ENCODE data around the gene OR56A5.

The OR56A5 gene

GRCh38 chr11:5932671-5933070, 35.6 kb downstream of the OR56A5 start:
- no peak for DNase-seq (ENCODE audit: low read depth)

DNA sequence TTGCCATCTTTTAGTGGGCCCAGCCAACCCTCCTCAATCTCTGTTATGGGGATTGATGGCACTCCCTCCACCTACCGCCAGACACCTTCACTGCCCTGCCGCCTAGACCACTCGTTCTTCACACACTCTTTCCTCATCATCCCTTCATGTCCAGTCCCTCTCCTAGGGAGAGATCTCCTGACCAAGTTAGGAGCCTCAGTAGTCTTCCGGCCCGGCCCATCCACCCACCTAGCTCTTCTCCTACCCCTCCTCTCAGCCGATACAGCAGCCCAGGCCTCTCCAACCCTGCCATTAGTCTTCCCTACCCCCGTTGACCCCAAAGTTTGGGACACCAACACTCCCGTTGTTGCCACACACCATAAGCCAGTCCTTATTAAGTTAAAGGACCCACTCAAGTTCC, 37.2 kb downstream of the OR56A5 start:
- no peak for DNase-seq (ENCODE audit: low read depth)

DNA sequence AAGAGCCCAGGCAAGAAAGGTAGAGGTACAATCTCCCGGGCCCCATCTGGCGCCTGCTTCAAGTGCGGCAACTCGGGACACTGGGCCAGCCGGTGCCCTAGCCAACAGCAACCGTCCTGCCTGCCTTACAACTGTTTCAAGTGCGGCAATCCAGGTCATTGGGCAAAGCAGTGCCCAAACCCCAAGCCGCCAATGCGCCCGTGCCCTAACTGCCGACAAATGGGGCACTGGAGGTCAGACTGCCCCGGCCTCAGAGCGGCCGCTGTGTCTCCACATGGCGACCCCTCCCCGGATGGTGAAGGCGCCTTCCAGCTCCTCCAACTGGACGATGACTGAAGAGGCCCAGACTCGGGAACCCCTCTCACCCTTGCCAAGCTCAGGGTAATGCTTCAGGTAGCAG, 37.7 kb downstream of the OR56A5 start:
- no peak for DNase-seq (ENCODE audit: low read depth)

DNA sequence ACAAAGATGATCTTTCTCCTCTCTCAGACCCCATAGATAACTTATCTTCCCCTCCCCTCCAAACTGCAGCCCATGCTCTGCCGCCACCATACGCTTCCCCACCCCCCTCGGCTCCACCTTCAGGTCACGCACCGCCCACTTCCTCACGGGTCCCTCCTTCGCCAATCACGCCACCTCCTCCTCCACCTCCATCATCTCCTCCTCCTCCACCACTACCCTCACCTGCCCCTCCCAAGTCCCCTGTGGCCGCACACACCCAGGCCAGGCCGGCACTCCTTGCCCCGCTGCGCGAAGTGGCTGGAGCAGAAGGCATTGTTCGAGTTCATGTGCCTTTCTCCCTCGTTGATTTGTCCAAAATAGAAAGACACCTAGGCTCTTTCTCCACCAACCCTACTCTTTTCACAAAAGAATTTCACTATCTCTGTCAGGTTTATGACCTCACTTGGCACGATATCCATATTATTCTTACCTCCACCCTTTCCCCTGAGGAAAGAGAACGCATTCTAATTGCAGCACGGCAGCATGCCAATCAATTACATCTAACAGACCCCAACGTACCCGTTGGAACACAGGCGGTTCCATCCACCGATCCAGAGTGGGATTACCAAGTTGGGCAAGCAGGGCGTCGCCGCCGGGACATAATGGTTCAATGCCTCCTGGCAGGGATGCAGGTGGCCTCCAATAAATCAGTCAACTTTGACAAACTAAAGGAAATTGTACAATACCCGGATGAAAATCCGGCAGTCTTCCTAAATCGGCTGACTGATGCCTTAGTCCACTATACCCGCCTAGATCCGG, 38.5 kb downstream of the OR56A5 start:
- DNase-seq (ENCODE audit: low read depth), result no peak

GRCh38 chr11:5928811-5929210, 39.5 kb downstream of the OR56A5 start:
- DNase-seq (ENCODE audit: low read depth), result no peak

GRCh38 chr11:5928271-5928670, 40.0 kb downstream of the OR56A5 start:
- no peak for DNase-seq (ENCODE audit: low read depth)

DNA sequence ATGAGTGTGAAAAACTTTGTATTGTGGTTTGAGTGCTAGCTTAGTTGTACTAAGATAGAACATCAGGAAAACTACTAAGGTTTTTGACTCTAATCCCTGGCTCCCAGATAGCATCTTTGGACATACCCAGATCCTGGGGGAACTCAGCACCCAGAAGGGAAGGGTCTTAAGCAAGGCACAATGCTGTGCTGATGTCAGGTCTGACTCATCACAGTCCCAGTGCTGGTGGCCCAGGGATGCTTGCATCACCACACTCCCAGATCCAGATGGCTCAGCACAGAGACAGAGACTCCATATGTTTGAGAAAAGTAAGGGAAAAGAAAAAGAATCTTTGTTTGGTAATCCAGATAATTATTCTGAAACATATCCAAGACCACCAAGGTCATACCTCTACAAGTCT, 44.5 kb downstream of the OR56A5 start:
- no peak for DNase-seq (ENCODE audit: low read depth)

- DNase-seq (ENCODE audit: low read depth), result no peak
Observed at GRCh38 chr11:5923427-5923776, 44.9 kb downstream of the OR56A5 start.

GRCh38 chr11:5922749-5923426, 45.4 kb downstream of the OR56A5 start:
- DNase-seq (ENCODE audit: low read depth), result no peak

Data from stimulated activated CD8-positive, alpha-beta memory T cell treated with anti-CD3 and anti-CD28 coated beads, Interleukin-15, amount 100 ng/mL, for 24 hours (primary cell).